Tibial nerve (tissue), 4 donors: ENCODE measurements around the gene LYZ.

Source experiments
- CTCF ChIP-seq, 5 experiments: fragments of 200-600 bp in 3 of 5; fragments of 450-650 bp in 2 of 5; sonication (generic) in 3 of 5; IDR thresholded peaks; one replicate each; pipeline ENCODE4 v1.5.1; 2016 to 2019; ENCODE audit warnings: antibody characterized with exemption in 5 of 5, mild to moderate bottlenecking in 3 of 5, moderate library complexity in 2 of 5
- EP300 ChIP-seq, 2 donors: sonication (generic); formaldehyde crosslinking; IDR thresholded peaks; one replicate each; pipeline ENCODE4 v1.6.1; 2017; ENCODE audit warnings: antibody characterized with exemption in 2 of 2, mild to moderate bottlenecking in 1 of 2
- POLR2A ChIP-seq, 2 donors: fragments of 450-650 bp; IDR thresholded peaks; one replicate each; pipeline ENCODE4 v1.6.1; 2017; ENCODE audit warnings: antibody characterized with exemption in 2 of 2, mild to moderate bottlenecking in 2 of 2, moderate library complexity in 2 of 2

GRCh38 chr12:69396041-69396440, 47.9 kb downstream of the LYZ start:
- no peak for TF ChIP-seq CTCF (IDR thresholded peaks at IDR 0.05)
- no peak for TF ChIP-seq POLR2A (IDR thresholded peaks at IDR 0.05)
- TF ChIP-seq EP300 (IDR thresholded peaks at IDR 0.05) = no peak
